ENCODE measurements around the gene CNFN. TPM values are rescaled to one million over a fixed set of nuclear protein-coding genes. Genes with fewer than 3 reads are reported as not detected.

Gene CNFN, protein sequence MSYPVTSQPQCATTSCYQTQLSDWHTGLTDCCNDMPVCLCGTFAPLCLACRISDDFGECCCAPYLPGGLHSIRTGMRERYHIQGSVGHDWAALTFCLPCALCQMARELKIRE
- not detected for total RNA-seq

DNA sequence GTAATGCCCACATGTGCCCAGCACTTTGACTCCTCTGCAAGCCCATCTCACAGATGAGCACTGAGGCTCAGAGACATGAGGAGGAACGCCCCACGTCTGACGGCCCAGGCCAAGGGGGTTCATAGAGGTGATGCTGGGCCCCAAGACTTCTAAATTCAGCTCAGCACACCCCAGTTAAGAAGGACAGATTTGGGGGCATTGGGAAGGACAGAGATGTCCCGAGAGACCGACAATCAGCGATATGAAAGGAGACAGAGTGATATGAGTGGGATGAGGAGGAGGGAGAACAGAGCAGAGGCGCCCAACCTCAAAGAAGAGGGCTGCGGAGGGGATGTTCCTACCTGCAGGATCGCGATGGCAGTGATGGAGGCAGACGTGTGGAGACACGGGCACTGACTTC, at the start of gene CNFN:
Gene CNFN, minus strand, starts transcription at position 399 of the 400 bp plus-strand sequence. CDS start 1,260 bp downstream, outside the sequence.
- H3K27ac Mint-ChIP-seq = no peak within 1 kb of the TSS
- no peaks in the 10 kb centered on the region for H3K36me3 Mint-ChIP-seq
- ATAC-seq (no peak), DNase-seq (ENCODE audit: low spot score in 2 of 2) (no peak)
- H3K9me3 Mint-ChIP-seq = no peaks in the 10 kb centered on the region

DNA sequence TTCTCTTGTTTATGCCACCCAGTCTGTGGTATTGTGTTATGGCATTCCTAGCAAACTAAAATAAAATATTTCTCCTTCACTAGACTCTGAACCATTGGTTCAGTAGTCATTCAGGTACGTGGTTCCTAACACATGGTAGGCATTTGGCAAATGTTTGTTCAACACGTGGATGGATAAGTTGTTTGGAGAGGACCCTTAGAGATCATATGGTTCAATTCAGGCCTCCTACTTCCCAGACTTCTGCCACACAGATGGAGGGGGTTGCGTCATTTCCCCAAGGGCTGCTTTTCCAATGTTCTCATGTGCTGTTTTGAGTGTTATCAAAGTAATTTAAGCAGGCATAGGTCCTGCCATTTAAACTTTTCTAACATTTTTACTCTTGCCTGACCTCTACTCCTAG, 45.9 kb upstream of the CNFN start:
- Mint-ChIP-seq H3K27ac (no peak overlapping the region), H3K9me3 (no peaks in the 10 kb centered on the region), H3K36me3 (no peaks in the 10 kb centered on the region)
- ATAC-seq (no peak), DNase-seq (ENCODE audit: low spot score in 2 of 2) (no peak)

DNA sequence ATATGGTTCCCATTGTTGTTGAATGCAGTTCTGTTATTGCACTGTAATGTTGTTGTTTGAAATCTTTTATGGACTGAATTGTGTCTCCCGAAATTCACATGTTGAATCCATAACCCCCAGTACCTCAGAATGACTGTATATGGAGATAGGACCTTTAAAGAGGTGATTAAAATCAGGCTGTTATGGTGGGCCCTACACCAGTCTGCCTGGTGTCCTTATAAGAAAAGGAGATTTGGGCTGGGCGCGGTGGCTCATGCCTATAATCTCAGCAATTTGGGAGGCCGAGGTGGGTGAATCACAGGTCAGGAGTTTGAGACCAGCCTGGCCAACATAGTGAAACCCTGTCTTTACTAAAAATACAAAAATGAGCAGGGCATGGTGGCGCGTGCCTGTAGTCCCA, 45.2 kb upstream of the CNFN start:
- Mint-ChIP-seq H3K36me3 (no peaks in the 10 kb centered on the region), H3K9me3 (no peaks in the 10 kb centered on the region), H3K27ac (no peak overlapping the region)
- DNase-seq (ENCODE audit: low spot score in 2 of 2) (no peak), ATAC-seq (no peak)

DNA sequence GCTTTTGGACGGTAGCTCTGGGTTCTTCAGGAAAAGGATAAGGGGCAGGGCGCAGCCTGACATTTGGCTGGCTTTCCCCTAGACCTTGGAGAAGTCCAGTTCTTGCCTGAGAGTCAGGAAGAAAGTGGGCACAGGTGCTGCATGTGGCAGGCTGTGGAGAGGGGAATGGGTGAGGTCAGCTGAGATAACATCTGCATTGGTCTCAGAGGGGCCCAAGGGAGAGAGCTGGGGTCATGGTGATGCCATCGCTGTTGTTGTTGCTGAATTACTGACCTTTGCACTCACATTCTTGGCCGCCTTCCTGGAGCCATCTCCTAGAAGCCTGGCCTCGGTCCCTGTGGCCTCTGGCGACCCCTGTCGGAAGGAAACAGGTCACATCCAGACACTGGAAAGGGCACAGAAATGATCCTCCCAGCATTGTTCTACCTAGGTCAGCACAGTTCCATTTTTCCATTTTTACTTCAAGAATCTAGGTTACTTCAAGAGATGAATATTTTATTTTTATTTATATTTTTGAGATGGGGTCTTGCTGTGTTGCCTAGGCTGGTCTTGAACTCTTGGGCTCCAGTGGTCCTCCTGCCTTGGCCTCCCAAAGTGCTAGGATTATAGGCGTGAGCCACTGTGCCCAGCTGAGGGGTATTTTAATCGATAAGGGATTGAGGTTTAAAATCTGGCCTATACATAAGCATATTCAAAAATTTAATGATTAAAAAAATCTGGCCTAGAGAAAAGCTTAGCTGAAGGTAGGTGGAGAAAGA, 43.6 kb upstream of the CNFN start:
- DNase-seq (ENCODE audit: low spot score in 2 of 2) (peak in 1 of 2 donors; percentile 64), ATAC-seq (peak; percentile 76 to 81)
- no peaks in the 10 kb centered on the region for H3K9me3 Mint-ChIP-seq
- H3K27ac Mint-ChIP-seq = no peak overlapping the region
- no peaks in the 10 kb centered on the region for H3K36me3 Mint-ChIP-seq

DNA sequence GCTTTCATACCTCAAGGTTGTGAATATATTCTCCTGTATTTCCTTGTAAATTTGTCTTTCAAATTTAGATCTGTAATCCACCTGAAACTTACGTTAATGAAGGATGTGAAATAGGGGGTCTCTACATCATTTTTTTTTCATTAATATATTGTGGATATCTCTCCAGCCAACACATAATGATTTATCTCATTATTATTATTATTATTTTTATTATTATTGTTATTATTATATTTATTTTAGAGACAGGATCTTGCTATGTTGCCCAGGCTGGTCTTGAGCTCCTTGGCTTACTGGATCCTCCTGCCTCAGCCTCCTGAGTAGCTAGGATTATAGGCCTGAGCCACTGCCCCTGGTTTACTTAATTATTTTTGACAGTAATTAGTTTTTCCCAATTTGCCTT, 41.4 kb upstream of the CNFN start:
- no peaks in the 10 kb centered on the region for H3K9me3 Mint-ChIP-seq
- no peak overlapping the region for H3K27ac Mint-ChIP-seq
- no peak for DNase-seq (ENCODE audit: low spot score in 2 of 2)
- no peak for ATAC-seq
- no peaks in the 10 kb centered on the region for H3K36me3 Mint-ChIP-seq

DNA sequence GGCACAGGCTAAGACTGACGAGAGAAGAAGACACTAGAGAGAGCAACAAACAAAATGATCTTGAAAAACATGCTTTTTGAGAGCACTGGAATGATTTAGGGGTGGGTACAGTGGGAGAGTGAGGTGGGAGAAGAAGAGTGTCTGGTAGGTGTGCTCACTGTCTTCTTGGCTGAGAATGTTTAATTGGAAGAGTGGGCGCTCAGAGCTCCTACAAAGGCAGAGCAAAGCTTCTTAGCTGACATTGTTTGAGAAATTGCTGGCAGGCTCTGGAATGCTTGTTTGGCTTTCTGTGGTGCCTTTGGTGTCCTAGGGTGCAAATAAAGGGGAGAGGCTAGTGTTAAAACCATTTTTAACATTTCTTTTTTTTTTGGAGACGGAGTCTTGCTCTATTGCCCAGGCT, 38.6 kb upstream of the CNFN start:
- DNase-seq (ENCODE audit: low spot score in 2 of 2) = no peak
- no peak for ATAC-seq
- H3K36me3 Mint-ChIP-seq = no peaks in the 10 kb centered on the region
- no peak overlapping the region for H3K27ac Mint-ChIP-seq
- H3K9me3 Mint-ChIP-seq = no peaks in the 10 kb centered on the region

DNA sequence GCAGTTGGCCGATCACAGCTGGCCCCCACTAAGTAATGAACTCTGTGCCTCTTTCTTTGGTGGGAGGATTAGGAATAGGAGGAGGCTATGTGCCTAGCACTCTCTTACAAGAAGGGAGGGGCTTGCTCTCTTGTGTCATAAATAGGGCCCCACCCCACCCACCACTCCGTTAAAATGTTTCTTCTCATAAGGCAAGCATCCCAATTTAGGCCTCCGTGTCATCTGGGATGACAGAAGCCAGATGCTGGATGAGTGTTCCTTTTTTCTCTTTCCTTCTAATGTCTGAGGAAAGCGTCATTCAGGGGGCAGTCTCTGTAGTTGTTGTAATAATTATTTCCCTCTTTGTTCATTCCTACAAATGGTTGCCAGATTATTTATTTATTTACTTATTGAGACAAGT, 37.2 kb upstream of the CNFN start, which contains the start of gene LIPE:
Gene LIPE, minus strand, starts transcription at position 76 of the 400 bp plus-strand sequence. CDS start 239 bp downstream, outside the sequence.
- Mint-ChIP-seq H3K36me3 (peaks cover 8% of the 10 kb centered on the region in 2 donors), H3K9me3 (no peaks in the 10 kb centered on the region), H3K27ac (no peak within 1 kb of the TSS)
- no peak for ATAC-seq
- no peak for DNase-seq (ENCODE audit: low spot score in 2 of 2)

DNA sequence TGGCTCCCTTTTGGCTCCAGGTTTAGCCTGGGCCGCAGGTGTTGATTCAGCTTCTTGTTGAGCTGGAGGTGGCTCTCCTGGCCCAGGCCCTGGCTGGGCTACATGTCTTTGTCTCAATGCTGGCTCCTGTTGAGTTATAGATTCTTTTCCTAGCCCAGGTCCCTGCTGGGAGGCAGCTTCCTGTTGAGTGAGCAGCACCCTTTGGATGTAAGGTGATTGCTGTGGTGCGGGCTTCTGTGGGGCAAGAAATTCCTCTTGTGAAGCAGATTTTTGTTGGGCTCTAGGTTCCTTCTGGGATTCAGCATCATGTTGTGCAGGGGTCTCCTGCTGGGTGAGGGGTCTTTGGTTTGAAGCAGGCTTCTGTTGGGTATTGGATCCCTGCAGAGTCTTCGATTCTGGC, 36.5 kb upstream of the CNFN start:
- no peaks in the 10 kb centered on the region for H3K9me3 Mint-ChIP-seq
- ATAC-seq (no peak), DNase-seq (ENCODE audit: low spot score in 2 of 2) (no peak)
- H3K27ac Mint-ChIP-seq = no peak overlapping the region
- peaks cover 8% of the 10 kb centered on the region in 2 donors for H3K36me3 Mint-ChIP-seq

DNA sequence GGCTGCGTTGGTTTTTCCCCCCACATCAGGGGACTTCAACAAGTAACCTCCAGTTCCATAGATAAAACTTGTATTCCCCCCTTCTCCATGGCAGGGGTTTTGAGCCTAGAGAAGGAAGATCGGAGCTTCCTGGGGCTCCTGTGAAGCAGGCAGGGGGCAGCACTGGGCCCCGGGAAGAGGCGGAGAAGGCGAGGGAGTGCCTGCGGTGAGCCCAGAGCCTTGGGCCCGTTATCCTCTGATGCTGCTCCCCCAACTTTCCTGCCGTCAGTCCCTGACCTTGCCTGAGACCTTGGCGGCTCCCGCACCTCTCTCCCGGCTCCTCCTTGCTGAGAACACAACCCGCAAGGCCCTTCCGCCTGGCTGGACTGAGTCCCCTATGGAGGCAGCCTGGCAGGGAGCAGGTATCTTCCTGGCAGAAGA, 34.6 kb upstream of the CNFN start:
- no peak overlapping the region for H3K27ac Mint-ChIP-seq
- peaks cover 8% of the 10 kb centered on the region in 2 donors for H3K36me3 Mint-ChIP-seq
- ATAC-seq (no peak), DNase-seq (ENCODE audit: low spot score in 2 of 2) (no peak)
- H3K9me3 Mint-ChIP-seq = no peaks in the 10 kb centered on the region

DNA sequence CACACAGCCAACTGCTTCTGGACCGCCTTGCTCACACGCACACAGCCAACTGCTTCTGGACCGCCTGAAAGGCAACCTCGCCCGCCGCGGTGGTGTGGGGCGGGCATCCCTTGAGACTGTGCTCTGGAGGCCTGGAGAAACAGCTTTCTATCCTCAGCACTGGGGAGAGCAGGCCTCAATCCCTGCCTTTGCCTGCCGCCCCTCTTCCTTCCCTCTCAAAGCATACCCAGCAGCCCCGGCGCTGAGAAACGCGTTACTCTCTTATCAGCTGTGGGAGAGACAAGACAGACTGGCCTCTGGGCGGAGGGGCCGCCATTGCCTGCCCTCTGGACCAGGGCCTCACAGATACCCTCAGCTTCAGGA, 34.2 kb upstream of the CNFN start:
- DNase-seq (ENCODE audit: low spot score in 2 of 2) (no peak), ATAC-seq (no peak)
- Mint-ChIP-seq H3K9me3 (no peaks in the 10 kb centered on the region), H3K36me3 (peaks cover 8% of the 10 kb centered on the region in 2 donors), H3K27ac (peak overlapping the region in 1 of 2 donors; percentile 84)

DNA sequence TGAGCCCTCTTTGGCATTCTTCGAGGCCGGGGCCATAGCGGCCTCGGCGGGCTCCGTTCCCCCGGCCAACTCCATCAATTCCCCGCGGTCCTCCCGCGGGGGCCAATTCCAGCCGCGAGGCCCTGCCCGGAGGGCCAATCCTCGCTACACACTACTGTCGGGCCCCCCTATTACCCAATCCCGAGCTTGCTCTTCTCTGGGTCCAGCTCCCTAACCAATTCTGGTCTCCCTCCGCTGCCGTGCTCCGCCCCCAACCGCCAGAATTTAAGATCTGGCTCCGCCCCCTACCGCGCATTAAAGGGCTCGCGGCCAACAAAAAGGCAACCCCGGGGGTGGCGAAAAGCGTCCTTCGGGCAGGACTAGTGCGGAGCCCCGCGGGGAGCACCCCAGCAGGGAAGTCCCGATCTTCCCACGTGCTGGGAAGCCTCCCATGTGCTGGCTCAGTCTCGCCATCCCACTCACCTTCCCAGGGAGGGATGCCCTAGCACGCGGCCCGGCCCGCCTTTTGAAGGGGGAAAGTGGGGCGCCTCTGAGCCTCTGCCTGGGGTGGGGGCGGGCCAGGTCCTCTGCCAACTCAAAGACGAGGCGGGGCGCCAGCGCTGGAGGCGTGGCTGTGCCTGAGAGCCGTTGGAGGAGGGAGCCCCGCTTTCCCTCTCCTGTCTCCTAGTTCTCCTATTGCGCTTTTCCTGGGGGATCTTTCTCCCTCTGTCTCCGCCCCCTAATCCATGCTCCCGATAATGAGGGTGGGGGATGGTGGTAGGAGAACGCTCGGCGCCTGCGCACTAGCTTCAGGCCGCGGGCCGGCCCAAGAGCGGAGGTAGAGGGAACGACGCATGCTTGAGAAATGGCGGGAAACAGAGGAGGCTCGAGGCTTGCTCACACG, 33.6 kb upstream of the CNFN start:
- peak; percentile 89 to 95 for DNase-seq (ENCODE audit: low spot score in 2 of 2)
- peak; percentile 89 to 94 for ATAC-seq
- Mint-ChIP-seq H3K9me3 (no peaks in the 10 kb centered on the region), H3K36me3 (peaks cover 8% of the 10 kb centered on the region in 2 donors), H3K27ac (peak overlapping the region; percentile 84 to 90)

DNA sequence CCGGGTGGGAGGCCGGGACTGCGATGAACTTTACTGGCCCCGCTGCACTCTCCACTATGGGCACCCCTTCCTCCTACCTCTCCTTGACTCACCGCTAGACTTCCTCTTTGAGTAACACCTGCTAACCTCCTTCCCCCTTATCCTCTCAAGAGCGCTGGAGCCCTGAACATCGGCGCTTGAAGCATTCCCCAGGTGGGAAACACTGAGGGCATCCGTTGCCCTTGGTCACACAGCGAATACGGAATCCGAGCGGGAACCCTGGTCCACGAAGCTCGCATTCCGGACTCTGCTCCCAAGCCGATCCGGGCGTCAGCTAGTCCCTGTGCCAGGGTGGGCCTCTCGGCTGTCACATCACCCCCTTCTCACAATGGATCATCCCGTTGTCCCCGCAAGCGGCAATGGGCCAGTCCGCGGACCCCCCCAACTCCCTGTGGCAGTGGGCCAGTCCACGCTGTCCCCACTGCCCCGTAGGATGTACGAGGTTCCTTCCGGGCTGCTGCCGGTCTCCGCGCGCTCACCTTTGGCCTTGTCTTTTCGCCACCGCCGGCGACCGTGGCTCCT, 32.9 kb upstream of the CNFN start:
- ATAC-seq (peak; percentile 61 to 76), DNase-seq (ENCODE audit: low spot score in 2 of 2) (peak in 1 of 2 donors; percentile 61)
- H3K27ac Mint-ChIP-seq = peak overlapping the region; percentile 84 to 90

DNA sequence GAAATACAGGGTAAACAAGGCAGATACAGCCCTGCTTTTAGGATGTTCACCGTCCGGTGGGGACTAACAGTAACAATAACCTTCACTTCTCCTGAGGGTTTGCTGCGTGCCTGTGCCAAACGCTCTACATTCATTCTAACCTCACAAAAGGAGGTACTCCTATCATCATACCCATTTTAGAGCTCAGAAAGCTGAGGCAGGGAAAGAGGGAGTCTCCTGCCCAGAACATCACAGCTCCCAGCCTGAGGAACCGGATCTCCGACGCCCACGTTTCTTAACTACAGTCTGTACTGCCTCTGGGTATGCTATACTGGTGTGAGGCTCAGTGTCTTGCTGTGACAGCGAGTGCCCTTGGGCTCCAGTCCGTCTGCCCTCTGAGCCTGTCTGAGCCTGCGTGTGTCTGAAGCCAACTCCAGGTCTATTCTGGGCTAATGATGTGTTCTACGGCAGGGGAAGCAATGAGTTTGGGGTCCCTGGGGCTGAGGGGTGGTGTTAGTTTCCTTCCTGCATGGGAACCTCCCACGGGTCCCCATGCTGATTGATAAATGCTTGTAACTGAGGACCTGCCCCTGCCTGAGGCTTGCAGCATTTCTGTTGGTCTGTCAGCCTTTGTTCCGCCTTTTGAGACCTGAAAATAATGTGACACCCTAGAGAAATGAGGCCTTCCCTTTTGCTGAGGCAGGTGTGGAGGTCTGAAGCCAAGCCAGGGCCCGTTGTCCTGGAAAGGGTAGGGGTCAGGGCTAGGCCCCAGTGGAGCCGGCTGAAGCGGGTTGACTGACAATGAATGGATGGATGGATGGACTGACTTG, 32.2 kb upstream of the CNFN start:
- peaks cover 8% of the 10 kb centered on the region in 2 donors for H3K36me3 Mint-ChIP-seq

More for the DNA sequence above, 32.9 kb upstream of the CNFN start:
- Mint-ChIP-seq H3K9me3 (no peaks in the 10 kb centered on the region), H3K36me3 (peaks cover 8% of the 10 kb centered on the region in 2 donors)

DNA sequence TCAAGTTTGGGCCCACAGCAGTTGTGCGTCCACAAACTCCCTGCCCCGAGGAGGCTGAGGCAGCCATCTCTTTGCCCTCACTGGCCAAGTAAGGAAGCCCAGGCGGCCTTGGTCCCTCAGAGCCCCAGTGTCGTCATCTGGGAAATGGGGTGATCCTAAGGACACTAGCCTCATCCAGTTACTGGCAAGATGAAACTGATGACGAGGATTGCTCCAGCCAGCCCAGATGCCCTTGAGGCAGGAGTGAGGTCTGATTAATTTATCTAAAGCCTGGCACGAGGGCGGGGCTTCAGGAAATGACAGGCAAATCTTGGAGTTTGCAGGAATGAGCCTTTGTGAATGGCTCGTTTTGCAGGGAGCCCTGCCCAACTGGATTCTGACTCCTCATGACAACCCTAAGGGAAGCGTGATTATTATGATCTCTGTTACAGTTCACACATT, 31.5 kb upstream of the CNFN start:
- Mint-ChIP-seq H3K36me3 (peaks cover 8% of the 10 kb centered on the region in 2 donors), H3K27ac (no peak overlapping the region), H3K9me3 (no peaks in the 10 kb centered on the region)
- DNase-seq (ENCODE audit: low spot score in 2 of 2) = no peak
- no peak for ATAC-seq

More for the DNA sequence above, 32.2 kb upstream of the CNFN start:
- Mint-ChIP-seq H3K27ac (peak overlapping the region; percentile 84 to 90), H3K9me3 (no peaks in the 10 kb centered on the region)
- DNase-seq (ENCODE audit: low spot score in 2 of 2) = no peak
- no peak for ATAC-seq

DNA sequence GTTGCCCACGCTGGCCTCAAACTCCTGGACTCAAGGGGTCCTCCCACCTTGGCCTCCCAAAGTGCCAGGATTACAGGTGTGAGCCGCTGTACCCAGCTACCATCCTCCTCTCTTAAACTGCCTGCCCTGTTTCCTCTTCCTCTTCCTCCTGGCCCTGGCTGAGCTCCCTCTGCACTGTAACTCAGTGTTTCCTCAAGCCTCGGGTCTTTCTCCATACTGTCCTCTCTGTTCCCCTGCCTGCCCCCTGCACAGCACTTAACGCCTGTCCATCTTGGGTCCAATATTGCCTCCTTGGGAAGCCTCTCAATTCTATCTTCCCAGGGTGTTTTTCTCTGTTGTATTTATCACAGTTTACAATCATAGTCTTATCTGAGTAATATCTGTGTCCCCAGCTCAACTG, 31.0 kb upstream of the CNFN start:
- no peaks in the 10 kb centered on the region for H3K9me3 Mint-ChIP-seq
- DNase-seq (ENCODE audit: low spot score in 2 of 2) (no peak), ATAC-seq (no peak)
- H3K36me3 Mint-ChIP-seq = peaks cover 8% of the 10 kb centered on the region in 2 donors
- no peak overlapping the region for H3K27ac Mint-ChIP-seq

DNA sequence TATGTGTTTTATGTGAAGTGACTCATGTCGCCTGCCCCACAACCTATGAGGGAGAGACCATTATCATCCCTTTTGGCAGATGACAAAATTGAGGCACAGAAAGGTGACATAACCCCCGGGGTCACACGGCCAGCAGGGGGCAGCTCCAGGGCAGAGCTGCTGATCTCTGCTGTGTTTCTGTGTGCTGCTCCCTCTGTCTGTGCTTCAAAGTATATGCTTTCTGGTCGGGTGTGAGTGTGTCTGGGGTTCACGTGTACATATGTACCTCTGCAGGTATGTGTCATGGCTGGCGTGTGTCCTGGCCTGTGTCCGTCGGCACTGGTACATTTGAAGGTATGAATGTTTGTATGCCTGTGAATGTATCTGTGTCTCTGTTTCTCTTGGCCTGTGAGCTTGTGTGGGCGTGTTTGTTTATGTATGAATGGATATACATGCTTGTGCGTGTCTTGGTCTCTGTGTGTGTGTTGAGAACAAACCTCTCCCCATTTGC, 30.0 kb upstream of the CNFN start:
- Mint-ChIP-seq H3K9me3 (no peaks in the 10 kb centered on the region), H3K27ac (no peak overlapping the region), H3K36me3 (peaks cover 8% of the 10 kb centered on the region in 2 donors)
- DNase-seq (ENCODE audit: low spot score in 2 of 2) (peak in 1 of 2 donors; percentile 79), ATAC-seq (peak; percentile 13 to 48)
